GM06990 (cell line): ENCODE results near the gene MAD1L1.

Experiments used
- DNase-seq: peaks from one replicate; pipeline ENCODE4 v3.0.0-alpha.2; 2011; ENCODE audit not compliant: insufficient read length; ENCODE audit errors: extremely low read depth
- H3K27me3 ChIP-seq: replicated peaks from 2 replicates; pipeline ENCODE4 v1.6.0; 2011; ENCODE audit warnings: low read length; ENCODE audit not compliant: control insufficient read depth, insufficient read depth
- H3K36me3 ChIP-seq: 2 replicates; pipeline ENCODE4 v1.5.1; 2011; ENCODE audit warnings: low read length; ENCODE audit not compliant: control insufficient read depth, insufficient read depth
- H3K4me3 ChIP-seq: replicated peaks from 2 replicates; pipeline ENCODE4 v1.5.1; 2011; ENCODE audit warnings: low read depth, mild to moderate bottlenecking, control low read depth, low read length
- TF ChIP-seq, protein P1 (sequence below): IDR thresholded peaks from 2 replicates; pipeline ENCODE4 v1.5.1; 2011; ENCODE audit warnings: low read length, control low read depth, mild to moderate bottlenecking, inconsistent platforms; ENCODE audit not compliant: insufficient read depth, poor library complexity, severe bottlenecking

MAD1L1 gene

DNA sequence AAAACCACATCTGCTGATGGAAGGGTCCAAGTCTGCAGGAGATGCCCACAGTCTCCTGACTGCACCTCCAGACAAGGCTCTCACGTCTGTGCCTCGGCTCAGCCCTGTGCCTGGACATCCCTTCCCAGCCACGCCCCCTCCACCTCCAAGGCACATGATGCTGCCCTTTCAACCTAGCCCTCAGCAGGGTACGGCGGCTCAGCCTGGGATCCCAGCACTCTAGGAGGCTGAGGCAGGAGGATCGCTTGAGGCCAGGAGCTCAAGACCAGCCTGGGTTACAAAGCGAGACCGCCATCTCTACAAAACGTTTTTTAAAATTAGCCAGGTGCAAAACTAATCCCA lies 14.3 kb downstream of the MAD1L1 start:
- Histone ChIP-seq H3K4me3 (no peak overlapping the region), H3K36me3 (peaks cover 59% of the 10 kb centered on the region), H3K27me3 (no peaks in the 10 kb centered on the region)
- TF ChIP-seq, protein P1, sequence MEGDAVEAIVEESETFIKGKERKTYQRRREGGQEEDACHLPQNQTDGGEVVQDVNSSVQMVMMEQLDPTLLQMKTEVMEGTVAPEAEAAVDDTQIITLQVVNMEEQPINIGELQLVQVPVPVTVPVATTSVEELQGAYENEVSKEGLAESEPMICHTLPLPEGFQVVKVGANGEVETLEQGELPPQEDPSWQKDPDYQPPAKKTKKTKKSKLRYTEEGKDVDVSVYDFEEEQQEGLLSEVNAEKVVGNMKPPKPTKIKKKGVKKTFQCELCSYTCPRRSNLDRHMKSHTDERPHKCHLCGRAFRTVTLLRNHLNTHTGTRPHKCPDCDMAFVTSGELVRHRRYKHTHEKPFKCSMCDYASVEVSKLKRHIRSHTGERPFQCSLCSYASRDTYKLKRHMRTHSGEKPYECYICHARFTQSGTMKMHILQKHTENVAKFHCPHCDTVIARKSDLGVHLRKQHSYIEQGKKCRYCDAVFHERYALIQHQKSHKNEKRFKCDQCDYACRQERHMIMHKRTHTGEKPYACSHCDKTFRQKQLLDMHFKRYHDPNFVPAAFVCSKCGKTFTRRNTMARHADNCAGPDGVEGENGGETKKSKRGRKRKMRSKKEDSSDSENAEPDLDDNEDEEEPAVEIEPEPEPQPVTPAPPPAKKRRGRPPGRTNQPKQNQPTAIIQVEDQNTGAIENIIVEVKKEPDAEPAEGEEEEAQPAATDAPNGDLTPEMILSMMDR: no peak
- no peak for DNase-seq

DNA sequence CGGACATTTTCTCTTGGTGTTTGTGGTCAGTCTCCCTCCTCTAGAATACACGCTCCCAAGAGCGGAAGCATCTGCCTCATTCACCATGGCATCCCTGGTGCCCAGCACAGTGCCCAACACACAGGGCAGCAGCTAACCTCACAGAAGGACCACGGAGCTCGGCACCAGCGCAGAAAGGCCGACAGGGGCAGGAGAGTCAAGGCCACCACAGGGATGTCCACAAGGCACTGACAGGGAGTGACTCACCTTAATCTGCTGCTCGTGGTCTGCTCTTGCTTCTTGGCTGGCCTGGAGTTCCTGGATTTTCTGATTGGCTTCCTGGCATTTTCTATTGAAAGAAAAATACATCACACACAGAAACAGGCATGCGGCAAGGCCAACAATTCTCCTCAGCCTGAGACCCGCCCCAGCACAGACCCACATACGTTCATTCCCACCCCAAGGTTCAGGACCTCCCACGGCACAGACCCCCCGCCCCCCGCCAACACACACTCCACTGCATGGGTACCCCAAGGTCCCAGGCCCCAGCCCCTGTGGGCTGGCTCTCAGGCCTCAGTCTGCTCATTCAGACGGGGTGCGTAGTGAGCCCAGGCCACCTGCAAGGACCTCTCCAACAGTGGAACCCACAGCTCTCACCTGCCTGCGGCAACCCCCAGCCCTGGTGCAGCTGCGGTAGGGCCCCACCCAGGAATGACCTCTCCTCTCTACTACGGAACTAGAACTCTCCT lies 14.9 kb downstream of the MAD1L1 start:
- DNase-seq: no peak
- Histone ChIP-seq H3K4me3 (no peak overlapping the region), H3K27me3 (no peaks in the 10 kb centered on the region), H3K36me3 (peaks cover 60% of the 10 kb centered on the region)
- TF ChIP-seq, protein P1: no peak

DNA sequence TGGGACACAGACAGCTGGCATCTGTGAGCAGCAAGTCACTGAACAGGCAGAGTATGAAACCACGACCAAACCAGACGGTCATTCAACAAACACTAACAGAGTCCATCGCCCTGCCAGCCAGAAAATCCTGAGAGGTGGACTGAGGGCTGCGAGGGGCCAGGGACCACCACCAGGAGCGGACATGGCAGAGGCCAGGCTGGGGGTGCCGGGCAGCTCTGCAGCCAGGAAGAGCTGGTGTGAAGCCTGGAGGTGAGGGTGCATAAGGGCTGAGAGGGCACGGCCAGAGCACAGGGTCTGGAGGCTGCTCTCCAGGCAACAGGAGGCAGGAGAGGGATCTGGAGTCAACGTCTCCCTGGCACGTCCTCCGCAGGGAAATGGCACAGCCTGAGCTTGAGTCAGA lies 15.5 kb downstream of the MAD1L1 start:
- no peaks in the 10 kb centered on the region for H3K27me3 ChIP-seq
- TF ChIP-seq, protein P1: no peak
- DNase-seq: no peak
- H3K4me3 ChIP-seq: no peak overlapping the region
- H3K36me3 ChIP-seq: peaks cover 58% of the 10 kb centered on the region

- Histone ChIP-seq H3K36me3 (peaks cover 65% of the 10 kb centered on the region), H3K4me3 (no peak overlapping the region), H3K27me3 (no peaks in the 10 kb centered on the region)
- DNase-seq: no peak
- TF ChIP-seq, protein P1: no peak
These were observed 16.9 kb downstream of the MAD1L1 start for GRCh38 chr7:2215851-2216250.

DNA sequence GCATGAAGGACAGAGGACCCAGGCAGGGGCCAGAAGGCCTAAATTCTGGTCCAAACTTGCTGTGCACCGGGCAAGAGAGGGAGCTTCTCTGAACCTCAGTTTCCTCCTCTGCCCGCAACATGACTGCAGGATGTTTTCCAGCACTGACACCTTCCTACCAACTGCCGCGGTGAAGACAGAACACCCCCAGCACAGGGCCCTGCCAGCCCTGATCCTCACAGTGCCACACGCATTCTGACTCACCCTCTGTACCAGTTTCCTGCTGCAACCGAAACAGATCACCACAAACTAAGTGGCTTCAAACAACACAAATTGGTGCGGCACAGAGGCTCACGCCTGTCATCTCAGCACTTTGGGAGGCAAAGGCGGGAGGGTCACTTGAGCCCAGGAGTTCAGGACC lies 18.1 kb downstream of the MAD1L1 start:
- Histone ChIP-seq H3K27me3 (no peaks in the 10 kb centered on the region), H3K4me3 (no peak overlapping the region), H3K36me3 (peaks cover 65% of the 10 kb centered on the region)
- DNase-seq: no peak
- TF ChIP-seq, protein P1: no peak
